Activated naive CD4-positive, alpha-beta T cell treated with anti-CD3 and anti-CD28 coated beads, Interleukin-2, amount 50 U/mL, for 24 hours (primary cell): ENCODE measurements around the gene PRLH.

Experiments
- H3K27ac Mint-ChIP-seq: one replicate; pipeline ENCODE4 v1.8.0; 2021; ENCODE audit warnings: mild to moderate bottlenecking, mixed read lengths
- H3K27me3 Mint-ChIP-seq: one replicate; pipeline ENCODE4 v1.8.0; 2021; ENCODE audit warnings: mixed read lengths
- H3K36me3 Mint-ChIP-seq: one replicate; pipeline ENCODE4 v1.8.0; 2021; ENCODE audit warnings: mixed read lengths
- H3K4me1 Mint-ChIP-seq: one replicate; pipeline ENCODE4 v1.8.0; 2021; ENCODE audit warnings: mixed read lengths
- H3K4me3 Mint-ChIP-seq: one replicate; pipeline ENCODE4 v1.8.0; 2021; ENCODE audit warnings: mild to moderate bottlenecking, mixed read lengths
- H3K9me3 Mint-ChIP-seq: one replicate; pipeline ENCODE4 v1.8.0; 2021; ENCODE audit warnings: mixed read lengths

Gene PRLH

DNA sequence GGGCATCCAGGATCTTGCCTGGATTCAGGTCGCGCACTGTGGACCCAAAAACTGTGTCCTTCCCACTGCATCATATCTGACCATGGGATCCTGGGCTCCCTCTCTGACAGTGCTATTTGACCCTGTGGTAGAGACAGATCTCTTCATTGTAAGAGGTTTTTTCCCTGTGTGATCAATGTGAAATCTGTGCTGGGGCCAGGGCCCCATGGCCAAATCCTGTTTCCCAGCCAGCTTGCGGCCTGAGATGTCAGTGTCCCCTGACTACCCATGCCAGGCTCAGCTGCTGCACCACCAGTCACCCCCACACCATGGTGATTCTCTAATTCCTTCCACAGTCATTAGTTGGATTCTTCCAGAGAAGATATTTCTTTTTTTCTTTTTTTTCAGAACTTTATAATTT, 3.5 kb downstream of the PRLH start:
- no peak overlapping the region for H3K4me3 Mint-ChIP-seq
- peaks cover 5% of the 10 kb centered on the region for H3K4me1 Mint-ChIP-seq
- H3K27ac Mint-ChIP-seq: no peak overlapping the region
- H3K9me3 Mint-ChIP-seq: no peaks in the 10 kb centered on the region
- no peaks in the 10 kb centered on the region for H3K27me3 Mint-ChIP-seq
- no peaks in the 10 kb centered on the region for H3K36me3 Mint-ChIP-seq

DNA sequence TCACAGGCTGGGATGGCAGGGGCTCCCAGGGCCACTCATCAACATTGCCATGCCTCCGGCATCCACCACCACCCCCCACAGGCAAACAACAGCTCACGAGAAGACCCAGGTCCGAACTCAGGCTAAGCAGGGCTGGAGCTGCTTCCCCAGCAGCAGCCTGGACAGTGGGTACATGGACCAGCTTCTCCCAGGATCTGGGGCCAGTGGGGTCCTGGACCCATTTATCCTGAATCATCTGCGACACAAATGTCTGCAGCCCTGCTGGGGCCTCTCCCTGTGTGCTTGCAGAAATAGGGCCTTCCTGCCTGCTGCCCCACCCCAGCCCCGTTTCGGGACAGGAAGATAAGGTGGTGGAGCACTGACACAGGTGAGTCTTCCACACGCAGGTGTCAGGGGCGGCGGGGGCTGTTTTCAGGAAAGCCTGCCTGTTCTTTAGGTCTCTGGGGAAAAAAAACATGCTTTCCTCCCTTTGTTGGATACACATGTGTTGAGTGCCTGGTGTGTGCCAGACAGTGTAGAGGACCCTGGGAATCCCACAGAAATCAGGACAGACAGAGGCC, 4.5 kb downstream of the PRLH start:
- Mint-ChIP-seq H3K9me3 (no peaks in the 10 kb centered on the region), H3K27ac (no peak overlapping the region), H3K4me3 (no peak overlapping the region), H3K27me3 (no peaks in the 10 kb centered on the region), H3K4me1 (peaks cover 5% of the 10 kb centered on the region), H3K36me3 (no peaks in the 10 kb centered on the region)

DNA sequence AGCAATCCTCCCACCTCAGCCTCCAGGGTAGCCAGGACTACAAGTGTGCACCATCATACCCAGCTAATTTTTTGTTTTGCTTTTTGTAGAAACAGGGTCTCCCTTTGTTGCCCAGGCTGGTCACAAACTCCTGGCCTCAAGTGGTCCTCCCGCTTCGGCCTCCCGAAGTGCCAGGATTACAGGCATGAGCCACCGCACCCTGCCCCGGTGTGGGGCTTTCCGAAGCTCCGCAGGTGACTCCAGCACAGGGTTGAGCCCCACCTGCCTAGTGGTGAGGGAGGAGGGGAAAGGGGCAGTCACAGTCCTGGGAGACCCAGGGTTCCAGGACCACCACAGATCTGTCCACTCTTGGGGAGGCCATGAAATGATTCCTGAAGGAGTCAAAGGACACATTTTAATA, 5.2 kb downstream of the PRLH start:
- Mint-ChIP-seq H3K27ac (no peak overlapping the region), H3K36me3 (no peaks in the 10 kb centered on the region), H3K4me3 (no peak overlapping the region), H3K9me3 (no peaks in the 10 kb centered on the region), H3K27me3 (no peaks in the 10 kb centered on the region), H3K4me1 (peaks cover 5% of the 10 kb centered on the region)

DNA sequence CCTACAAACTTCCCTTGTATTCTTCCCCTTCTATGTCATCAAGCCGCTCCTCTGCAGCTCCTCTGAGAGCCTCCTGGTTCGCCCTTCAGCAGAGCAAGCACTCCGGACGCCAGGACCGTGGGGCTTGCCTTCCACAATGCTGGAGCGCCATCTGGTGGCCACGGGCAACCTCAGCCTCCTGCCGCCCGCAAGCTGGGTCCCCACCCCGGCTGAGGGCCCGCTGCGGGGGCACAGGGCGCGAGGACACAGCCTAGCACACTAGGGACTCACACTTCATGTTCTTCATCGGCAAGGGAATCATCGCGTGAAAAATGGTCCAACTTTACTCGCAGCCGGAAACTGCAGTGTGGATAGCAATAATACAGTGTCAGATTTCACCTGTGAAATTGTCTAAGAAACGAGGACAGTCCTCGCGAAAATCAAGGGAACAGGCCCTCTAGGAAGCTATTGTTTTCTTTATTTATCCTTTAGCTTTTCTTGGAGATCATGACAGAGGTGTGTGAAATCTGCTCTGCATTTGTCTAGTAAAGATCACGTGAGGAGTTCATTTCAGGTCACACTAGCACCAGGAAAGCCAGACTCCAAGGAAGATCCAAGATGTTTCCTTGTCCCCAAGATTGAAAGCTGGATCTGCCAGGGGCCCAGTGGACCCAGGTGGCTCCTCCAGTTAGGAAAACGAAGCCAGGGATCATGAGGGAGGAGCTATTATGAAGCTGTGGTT, 5.8 kb downstream of the PRLH start:
- Mint-ChIP-seq H3K4me1 (peaks cover 5% of the 10 kb centered on the region), H3K36me3 (no peaks in the 10 kb centered on the region), H3K27me3 (no peaks in the 10 kb centered on the region), H3K4me3 (no peak overlapping the region), H3K9me3 (no peaks in the 10 kb centered on the region), H3K27ac (no peak overlapping the region)

DNA sequence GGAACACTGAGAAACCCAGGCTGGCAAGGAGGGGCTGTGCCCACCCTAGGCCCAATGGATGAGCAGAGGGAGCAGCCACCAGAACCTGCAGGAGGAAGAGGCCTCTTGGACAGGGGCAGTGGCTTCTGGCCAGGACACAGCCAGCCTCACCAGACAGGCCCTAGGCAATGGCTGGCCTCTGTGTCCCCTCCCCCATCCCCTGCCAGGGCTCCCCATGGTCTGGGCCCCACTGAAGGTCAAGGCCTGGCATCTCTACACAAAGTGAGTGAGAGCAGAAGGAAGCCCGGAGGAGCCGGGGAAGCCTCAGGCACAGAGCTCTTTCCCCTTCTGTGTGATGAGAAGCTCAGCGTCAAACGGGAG, 6.3 kb downstream of the PRLH start:
- H3K9me3 Mint-ChIP-seq: no peaks in the 10 kb centered on the region
- H3K4me1 Mint-ChIP-seq: peaks cover 5% of the 10 kb centered on the region
- no peaks in the 10 kb centered on the region for H3K27me3 Mint-ChIP-seq
- no peak overlapping the region for H3K4me3 Mint-ChIP-seq
- no peak overlapping the region for H3K27ac Mint-ChIP-seq
- no peaks in the 10 kb centered on the region for H3K36me3 Mint-ChIP-seq

DNA sequence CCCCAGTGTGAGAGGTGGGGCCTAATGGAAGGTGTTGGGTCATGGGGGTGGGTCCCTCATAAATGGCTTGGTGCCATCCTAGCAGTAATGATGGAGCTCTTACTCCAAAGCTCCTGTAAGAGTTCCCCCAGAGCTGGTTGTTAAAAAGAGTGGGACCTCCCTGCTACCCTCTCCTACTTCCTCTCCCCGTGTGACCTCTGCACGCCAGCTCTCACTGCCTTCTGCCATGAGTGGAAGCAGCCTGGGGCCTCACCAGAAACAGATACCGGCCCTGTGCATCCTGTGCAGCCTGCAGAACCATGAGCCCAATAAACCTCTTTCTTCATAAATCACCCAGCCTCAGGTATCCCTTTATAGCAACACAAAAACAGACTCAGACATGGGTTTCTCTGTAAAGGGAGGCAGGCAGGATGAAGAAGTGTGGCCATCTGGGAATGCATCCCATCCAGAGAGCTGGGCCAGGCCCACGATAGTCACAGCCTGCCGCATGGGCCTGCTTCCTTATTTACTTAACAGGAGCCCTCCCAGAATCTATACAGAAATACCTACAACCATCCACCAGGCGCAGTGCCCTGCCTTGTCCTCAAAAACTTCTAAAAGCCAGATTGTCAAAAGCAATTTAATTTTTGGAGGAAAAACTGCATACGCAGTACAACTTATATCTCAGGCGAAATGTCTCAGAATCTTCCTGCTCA, 7.5 kb downstream of the PRLH start:
- Mint-ChIP-seq H3K4me1 (peaks cover 5% of the 10 kb centered on the region), H3K27ac (peak overlapping the region; percentile 30), H3K27me3 (no peaks in the 10 kb centered on the region), H3K4me3 (no peak overlapping the region), H3K9me3 (no peaks in the 10 kb centered on the region), H3K36me3 (no peaks in the 10 kb centered on the region)

DNA sequence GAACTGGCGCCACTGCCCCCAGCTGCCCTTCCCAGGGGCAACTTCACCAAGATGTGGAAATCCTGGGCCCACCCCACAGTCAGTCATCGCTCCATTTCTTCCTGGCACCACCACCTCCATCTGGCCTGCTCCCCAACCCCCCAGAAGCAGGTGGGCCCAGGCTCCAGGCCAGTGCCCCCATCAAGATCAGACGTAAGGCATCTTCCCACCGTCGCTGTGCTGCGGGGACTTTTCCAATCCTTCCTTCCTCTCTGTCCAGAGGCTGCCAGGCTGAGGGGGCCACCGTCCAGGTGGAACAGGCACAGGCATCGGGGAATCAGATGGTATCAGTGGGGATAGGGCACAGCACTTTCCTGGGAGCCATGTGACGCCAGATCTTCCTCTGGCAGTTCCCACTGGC, 8.1 kb downstream of the PRLH start:
- no peaks in the 10 kb centered on the region for H3K9me3 Mint-ChIP-seq
- peaks cover 5% of the 10 kb centered on the region for H3K4me1 Mint-ChIP-seq
- no peaks in the 10 kb centered on the region for H3K27me3 Mint-ChIP-seq
- H3K36me3 Mint-ChIP-seq: no peaks in the 10 kb centered on the region
- H3K4me3 Mint-ChIP-seq: no peak overlapping the region
- no peak overlapping the region for H3K27ac Mint-ChIP-seq

DNA sequence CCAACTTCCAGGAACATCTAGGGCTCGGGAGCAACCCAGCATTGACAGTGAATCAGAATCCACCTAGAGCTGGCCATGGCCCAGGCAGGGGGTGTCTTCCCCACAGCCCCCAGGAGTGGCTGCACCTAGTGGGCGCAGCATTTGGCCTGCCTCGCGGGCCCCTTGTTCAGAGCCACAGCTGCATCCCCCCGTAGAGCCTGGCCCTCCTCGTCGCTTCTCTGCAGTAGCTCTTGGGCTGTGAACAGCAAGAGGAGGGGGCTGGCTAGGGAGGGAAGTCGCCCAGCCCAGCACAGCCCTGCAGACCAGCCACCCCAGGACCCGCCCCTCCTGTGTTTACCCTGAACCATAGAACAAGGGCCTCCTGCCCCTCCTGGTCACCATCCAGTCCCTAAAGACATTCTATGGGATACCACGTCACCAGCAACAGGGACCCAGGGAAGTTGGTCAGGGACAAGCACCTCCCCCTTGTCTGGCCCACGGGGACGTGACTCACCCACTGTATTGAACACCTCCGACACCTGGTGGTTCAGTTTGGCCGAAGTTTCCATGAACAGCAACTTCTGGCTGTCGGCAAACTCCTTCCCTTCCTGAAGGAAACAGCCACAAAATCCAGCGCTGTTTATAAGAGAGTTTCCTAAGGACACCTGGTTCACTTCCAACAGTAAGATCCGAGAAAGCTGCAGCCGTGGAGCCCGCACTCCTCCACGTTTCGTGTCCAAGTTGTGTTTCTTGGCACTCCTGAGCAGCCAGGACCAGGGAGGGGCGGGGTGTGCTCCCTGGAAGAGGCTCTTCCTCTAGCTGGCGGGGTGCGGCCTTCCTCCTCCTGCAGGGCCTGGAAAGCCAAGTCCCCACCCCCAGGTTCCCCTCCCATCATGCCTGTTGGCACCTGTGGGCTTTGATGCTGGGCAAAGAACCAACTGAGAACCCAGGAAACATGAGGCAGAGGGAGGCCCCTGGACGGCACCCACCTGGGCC, 8.8 kb downstream of the PRLH start:
- Mint-ChIP-seq H3K4me1 (peaks cover 5% of the 10 kb centered on the region), H3K36me3 (no peaks in the 10 kb centered on the region), H3K27me3 (no peaks in the 10 kb centered on the region)

DNA sequence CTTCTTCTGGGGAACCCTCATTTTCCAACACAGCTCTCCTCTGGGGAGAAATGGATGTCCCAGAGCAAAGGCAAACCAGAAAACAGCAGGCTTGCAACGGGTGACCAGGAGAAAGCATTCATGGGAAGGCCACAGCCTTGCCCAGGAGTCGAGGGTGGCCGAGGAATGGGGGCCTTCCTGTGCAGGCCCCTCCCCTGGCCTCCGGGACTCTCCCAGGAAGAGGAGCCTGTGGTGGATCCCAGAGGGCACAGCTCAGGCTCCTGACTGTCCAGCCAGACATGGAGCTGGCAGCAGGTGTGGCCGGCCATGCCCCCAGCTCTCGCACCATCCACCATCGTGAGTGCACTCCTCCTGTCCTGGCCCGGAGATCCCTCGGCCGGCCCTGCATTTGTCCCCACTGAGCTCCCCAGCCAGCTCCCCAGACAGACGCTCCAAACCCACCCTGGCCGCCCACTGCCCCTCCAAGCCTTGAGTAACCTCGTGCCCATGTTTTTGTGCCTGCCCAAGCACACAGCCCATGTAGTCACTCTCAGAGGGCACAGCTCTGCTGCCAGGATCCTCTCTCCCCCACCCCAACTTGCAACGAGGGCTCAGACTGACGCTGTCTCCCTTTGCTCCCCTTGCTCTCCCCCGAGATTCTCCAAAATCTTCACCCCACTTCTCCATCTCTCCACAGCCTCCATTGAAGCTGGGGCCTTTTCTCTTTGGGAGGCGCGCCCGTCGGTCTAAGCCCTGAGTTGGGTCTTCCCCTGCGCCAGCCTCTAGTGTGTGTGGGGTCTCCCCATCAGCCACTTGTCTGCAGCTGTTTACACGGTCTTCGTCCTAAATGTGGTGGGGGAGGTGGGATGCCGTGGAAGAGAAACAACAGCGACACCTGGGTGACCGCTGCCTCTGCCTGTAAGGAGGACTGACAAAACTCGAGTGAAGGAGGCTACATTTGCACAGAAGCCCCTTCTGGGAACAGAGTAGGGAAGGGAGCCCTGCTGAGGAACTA, 9.8 kb downstream of the PRLH start:
- Mint-ChIP-seq H3K9me3 (no peaks in the 10 kb centered on the region), H3K4me3 (no peak overlapping the region)

More for the DNA sequence above, 8.8 kb downstream of the PRLH start:
- H3K9me3 Mint-ChIP-seq: no peaks in the 10 kb centered on the region
- no peak overlapping the region for H3K27ac Mint-ChIP-seq
- H3K4me3 Mint-ChIP-seq: no peak overlapping the region

DNA sequence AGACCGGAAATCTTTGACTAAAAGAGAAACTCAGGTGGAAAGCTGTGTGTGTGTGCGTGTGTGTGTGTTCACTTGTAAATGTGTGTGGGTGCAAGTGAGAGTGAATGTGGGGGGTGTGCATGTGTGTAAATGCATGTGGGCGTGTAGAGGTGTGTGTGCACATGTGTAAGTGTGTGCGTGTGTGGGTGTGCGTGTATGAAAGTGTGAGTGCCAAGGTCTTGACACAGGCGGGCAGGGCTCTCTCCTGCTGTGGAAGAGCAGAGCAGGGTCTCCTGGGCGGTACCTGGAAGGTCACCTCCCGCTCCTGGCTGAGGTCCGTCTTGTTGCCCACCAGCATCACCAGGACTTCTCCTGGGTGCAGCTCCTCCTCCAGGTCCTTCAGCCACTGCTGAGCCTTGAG, 10.6 kb downstream of the PRLH start:
- H3K4me1 Mint-ChIP-seq: peaks cover 2% of the 10 kb centered on the region
- no peak overlapping the region for H3K27ac Mint-ChIP-seq
- no peaks in the 10 kb centered on the region for H3K27me3 Mint-ChIP-seq
- H3K36me3 Mint-ChIP-seq: no peaks in the 10 kb centered on the region
- no peak overlapping the region for H3K4me3 Mint-ChIP-seq
- no peaks in the 10 kb centered on the region for H3K9me3 Mint-ChIP-seq

More for the DNA sequence above, 9.8 kb downstream of the PRLH start:
- H3K4me1 Mint-ChIP-seq: peaks cover 5% of the 10 kb centered on the region
- H3K36me3 Mint-ChIP-seq: no peaks in the 10 kb centered on the region
- H3K27me3 Mint-ChIP-seq: no peaks in the 10 kb centered on the region
- no peak overlapping the region for H3K27ac Mint-ChIP-seq

DNA sequence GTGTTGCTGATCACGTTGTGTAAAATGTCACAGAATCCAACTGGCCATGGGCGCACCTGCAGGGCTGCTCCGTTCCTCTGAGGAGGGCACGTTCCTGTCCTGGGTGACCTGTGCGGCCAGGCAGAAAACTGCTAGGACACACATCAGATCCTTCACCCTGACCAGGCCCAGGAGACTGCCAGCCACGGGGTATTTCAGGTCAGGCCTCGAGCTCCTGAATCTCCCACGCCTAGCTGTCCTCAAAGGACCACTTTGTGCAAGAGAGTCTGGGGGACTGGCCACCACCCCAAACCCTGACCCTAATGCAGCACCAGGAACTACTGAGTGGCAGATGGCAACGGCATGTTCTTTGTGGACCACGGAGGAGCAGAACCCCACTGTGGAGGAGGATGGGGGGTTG, 11.1 kb downstream of the PRLH start:
- Mint-ChIP-seq H3K36me3 (no peaks in the 10 kb centered on the region), H3K27me3 (no peaks in the 10 kb centered on the region), H3K4me3 (no peak overlapping the region), H3K27ac (no peak overlapping the region), H3K9me3 (no peaks in the 10 kb centered on the region), H3K4me1 (peaks cover under 1% of the 10 kb centered on the region)

DNA sequence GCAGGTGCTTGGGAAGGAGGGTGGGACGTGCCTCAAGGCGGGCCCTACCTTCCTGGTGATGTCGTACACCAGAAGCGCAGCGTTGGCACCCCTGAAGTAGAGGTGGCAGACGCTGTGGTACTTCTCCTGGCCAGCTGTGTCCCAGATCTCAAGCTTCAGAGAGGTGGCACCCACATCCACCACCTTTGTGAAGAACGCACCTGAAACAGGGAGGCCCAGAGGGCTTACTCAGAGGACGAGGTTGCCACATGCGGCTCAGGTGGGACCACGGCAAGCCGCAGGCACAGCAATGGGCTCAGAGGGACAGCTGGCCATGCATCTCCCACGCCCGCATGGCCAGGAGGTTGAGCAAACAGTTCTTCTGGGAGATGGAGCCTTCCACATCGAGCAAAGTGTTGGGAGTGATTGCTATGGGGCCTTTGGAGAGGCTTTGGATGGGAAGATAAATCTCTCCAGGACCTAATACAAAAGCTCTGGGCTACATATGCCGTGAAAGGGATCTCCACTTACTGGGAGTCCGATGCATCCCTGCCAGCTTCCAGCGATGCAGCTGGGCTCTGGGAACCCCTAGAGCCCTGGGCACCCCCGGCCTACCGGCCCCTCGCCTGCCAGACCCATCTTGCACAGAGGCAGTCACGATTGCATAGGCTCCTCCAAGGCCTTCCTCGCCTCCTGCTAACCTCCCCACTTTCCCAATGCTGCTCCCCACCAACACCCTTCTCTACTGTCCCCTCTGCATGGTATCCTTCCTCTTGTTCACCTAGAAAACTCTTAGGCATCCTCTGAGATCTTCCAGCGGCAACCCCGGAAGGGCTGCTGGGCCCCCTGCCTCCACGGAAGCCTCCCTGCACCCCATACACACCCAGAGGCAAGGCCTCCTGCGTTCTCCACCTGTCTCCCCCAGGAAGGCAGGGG, 11.8 kb downstream of the PRLH start:
- Mint-ChIP-seq H3K36me3 (no peaks in the 10 kb centered on the region), H3K27me3 (no peaks in the 10 kb centered on the region), H3K4me1 (peaks cover 3% of the 10 kb centered on the region), H3K4me3 (no peak overlapping the region), H3K9me3 (no peaks in the 10 kb centered on the region), H3K27ac (no peak overlapping the region)

DNA sequence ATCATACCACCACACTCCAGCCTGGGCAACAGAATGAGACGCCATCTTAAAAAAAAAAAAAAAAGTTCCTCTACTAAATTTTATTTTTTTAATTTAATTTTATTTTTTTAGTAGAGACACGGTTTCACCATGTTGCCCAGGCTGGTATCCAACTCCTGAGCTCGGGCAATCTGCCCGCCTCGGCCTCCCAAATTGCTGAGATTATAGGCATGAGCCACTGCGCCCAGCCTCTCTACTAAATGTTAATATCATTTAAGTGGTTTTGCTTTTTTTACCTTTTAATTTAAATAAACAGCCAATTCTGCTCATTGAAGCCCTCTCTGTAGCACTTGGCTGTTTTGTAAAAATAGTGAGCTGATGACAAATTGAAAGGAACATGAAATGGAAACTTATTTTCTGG, 15.0 kb downstream of the PRLH start:
- H3K4me3 Mint-ChIP-seq: no peak overlapping the region
- no peaks in the 10 kb centered on the region for H3K36me3 Mint-ChIP-seq
- H3K27me3 Mint-ChIP-seq: no peaks in the 10 kb centered on the region
- H3K4me1 Mint-ChIP-seq: peaks cover 3% of the 10 kb centered on the region
- H3K9me3 Mint-ChIP-seq: no peaks in the 10 kb centered on the region
- no peak overlapping the region for H3K27ac Mint-ChIP-seq
